Hematopoietic multipotent progenitor cell treated with erythropoietin and hydrocortisone succinate and interleukin-3 and kit ligand, for 4 days (in vitro differentiated cells): ENCODE results near the gene RAPGEF5.

Experiments
- DNase-seq: peaks from one replicate; pipeline ENCODE4 v3.0.0-alpha.2; 2015

The RAPGEF5 gene, protein sequence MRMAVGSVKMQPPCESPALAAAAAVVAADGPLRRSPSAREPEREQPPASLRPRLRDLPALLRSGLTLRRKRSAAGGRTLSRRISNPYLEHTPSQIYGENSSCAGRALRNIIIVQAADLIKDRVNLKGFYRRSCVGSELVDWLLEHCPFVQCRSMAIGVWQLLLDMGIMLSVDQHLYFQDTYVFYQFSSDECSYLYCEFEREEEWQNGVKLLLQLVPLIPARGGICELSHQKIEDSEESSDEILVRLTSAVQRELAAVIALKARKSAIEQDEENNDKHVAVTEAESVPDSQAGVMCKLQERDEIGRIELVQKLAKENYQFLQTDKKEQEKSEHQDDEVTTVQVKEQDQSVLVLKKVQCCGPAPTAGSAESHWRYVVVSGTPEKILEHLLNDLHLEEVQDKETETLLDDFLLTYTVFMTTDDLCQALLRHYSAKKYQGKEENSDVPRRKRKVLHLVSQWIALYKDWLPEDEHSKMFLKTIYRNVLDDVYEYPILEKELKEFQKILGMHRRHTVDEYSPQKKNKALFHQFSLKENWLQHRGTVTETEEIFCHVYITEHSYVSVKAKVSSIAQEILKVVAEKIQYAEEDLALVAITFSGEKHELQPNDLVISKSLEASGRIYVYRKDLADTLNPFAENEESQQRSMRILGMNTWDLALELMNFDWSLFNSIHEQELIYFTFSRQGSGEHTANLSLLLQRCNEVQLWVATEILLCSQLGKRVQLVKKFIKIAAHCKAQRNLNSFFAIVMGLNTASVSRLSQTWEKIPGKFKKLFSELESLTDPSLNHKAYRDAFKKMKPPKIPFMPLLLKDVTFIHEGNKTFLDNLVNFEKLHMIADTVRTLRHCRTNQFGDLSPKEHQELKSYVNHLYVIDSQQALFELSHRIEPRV

DNA sequence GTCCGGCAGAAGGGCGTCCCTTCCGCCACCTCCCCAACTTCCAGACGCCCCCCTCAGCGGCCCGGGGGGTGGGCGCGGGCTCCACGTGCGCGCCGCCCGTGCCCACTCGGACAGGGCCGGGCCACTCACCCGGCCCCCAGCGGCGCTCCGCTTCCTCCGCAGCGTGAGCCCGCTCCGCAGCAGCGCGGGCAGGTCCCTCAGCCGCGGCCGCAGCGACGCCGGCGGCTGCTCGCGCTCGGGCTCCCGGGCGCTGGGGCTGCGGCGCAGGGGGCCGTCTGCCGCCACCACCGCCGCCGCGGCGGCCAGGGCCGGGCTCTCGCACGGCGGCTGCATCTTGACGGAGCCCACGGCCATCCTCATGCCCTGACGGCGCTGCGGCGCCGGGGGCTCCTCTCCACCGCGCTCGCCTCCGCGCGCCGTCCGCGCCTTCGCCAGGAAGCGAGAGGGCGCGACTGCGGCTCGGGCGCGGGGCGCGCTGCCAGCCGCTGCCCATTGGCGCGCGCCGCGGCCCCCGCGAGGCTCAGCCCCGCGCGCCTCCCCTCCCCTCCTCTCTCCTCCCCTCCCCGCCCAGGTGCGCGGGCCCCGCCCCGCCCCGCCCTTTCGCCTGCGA, at the start of gene RAPGEF5:
Gene RAPGEF5 (minus strand): TSS at position 454 of the 610 bp plus-strand sequence. CDS start 94 bp downstream, at position 360.
- DNase-seq, result peak; percentile 50

DNA sequence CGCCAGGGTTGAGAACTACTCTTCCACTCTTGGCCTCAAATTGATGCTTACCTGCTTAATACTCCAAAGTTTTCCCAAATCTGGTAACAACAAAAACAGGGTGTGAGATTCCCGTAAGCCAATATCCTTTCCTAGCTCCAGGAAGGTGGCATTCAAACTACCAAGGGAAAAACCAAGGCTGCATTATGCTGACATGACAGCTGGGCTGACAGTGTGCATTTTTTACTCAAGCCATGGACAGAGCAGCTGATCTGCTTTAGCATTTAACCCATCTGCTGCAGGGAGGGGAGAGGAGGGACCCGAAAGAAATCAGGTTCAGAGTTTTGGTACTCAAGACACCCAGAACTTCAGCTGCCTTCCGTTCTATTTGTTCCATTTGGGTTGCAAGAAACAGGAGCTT, 49.8 kb upstream of the RAPGEF5 start:
- no peak for DNase-seq

GRCh38 chr7:22404421-22405023, 47.6 kb upstream of the RAPGEF5 start:
- DNase-seq, result no peak

DNA sequence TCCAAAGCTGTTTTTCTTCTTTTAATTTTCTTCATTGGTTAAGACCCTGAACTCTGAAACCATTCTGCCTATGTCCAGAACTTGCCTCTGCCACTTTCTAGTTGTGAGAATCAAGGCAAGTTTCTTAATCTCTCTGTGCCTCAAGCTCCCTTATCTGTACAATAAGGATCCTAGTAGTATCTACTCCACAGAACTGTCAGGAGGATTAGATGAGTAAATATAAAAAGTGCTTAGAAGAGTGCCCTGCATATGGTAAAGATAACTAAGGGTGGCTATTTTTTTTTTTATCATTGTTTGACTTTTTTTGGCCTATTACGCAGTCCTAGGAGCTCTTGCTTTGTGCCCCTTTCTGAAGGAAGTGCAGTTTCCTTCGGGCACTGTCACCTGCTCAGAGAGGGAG, 46.4 kb upstream of the RAPGEF5 start:
- DNase-seq, result no peak

DNA sequence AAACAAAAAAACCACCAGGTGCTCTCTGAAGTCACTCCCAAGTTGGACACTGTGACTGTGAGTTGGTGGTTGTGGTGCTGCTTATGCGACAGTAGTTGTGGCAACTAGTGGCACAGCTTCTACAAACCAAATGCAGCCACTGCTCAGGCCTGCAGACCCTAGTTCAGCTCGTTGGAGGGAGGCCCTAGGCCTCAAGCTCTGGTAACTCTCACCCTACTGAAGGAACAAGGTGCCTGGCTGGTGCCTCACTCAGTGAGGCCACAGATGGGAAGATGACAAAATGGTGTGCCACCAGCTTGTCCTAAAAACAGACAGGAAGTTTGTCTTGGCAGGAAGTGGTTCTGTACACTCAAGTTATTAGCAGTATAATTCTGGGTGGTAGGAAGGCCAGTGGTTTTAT, 45.3 kb upstream of the RAPGEF5 start:
- DNase-seq, result peak; percentile 33

DNA sequence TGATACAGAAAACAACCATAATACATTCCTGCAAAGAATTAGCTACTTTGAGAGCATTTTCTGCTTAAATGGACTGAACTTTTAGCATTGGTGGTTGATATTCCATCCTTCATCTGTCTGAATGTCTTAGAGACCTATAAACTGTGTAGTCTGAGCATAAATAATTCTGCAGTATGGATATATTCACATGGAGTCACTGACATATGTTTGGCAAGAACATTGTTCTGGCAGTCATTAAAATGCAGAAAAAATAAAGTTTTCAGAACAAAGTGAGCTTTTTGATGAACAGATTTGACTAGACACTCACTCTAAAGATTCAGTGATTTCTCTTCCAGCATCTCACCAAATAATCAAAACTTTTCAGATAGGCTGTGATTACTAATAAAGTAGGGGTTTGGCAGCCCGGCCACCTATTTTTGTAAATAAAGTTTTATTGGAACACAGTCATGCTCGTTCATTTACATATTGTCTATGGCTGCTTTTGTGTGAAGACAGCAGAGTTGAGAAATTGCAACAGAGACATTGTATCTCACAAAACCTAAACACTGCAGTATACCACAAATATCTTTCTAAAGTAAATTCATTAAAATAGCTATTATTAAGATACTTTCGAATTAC, 44.1 kb upstream of the RAPGEF5 start:
- no peak for DNase-seq

- no peak for DNase-seq
These were observed 43.3 kb upstream of the RAPGEF5 start for GRCh38 chr7:22400150-22400814.

DNA sequence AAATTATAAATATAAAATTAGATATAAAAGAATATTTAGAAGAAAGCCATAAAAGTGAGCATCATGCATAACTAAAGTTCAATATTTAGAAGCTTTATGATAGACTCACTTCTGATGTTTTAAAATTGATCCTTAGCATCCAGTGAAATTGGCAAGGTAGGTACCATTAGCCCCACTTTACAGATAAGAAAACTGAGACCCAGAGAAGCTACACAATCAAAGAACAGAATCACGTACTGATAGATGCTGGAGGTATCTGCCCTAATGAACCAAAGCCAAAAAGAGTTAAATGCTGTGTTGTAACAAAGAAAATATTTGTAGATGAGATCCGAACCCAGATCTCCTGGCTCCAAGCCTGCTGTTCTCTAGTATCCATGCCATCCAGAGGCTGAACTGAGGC, 42.6 kb upstream of the RAPGEF5 start:
- DNase-seq, result no peak

DNA sequence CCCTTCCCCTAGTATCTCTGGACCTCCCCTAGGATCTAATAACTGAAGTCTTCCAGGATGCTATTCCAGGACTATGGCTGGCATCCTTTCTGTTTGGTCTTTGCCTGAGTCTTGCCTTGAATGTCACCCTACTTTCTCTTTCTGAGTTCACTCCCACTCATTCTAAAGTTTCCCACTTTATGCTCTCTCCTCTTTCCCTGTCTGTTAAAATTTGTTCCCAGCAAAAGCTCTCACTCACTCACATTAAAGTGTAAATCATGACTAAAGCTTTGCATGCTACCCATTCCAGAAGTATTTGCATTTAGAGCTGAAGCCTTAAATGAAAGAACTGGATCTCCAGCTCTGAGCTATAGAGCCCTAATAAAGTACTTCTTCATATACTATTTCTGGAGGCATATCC, 42.1 kb upstream of the RAPGEF5 start:
- DNase-seq, result no peak

- no peak for DNase-seq
These were observed 41.0 kb upstream of the RAPGEF5 start for GRCh38 chr7:22397981-22398380.

GRCh38 chr7:22395222-22395621, 38.3 kb upstream of the RAPGEF5 start:
- DNase-seq, result no peak

DNA sequence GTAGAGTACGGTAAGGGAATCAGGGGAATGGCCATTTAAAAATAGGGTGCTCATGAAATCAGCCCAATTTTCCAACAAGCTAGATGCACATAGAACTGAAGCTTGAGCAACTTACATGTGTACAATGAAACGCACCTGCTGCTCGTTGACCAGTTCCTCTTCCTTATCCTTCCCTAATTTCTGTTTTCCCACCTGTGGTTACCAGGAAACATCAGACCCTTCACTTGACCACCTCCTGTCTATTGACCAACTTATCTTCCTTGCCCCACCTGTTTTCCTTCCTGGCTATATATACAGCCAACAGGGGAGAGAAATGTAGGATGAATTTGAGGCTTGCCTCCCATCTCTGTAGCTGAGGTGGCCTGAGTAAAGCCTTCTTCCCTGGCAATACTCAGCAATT, 37.8 kb upstream of the RAPGEF5 start:
- no peak for DNase-seq

DNA sequence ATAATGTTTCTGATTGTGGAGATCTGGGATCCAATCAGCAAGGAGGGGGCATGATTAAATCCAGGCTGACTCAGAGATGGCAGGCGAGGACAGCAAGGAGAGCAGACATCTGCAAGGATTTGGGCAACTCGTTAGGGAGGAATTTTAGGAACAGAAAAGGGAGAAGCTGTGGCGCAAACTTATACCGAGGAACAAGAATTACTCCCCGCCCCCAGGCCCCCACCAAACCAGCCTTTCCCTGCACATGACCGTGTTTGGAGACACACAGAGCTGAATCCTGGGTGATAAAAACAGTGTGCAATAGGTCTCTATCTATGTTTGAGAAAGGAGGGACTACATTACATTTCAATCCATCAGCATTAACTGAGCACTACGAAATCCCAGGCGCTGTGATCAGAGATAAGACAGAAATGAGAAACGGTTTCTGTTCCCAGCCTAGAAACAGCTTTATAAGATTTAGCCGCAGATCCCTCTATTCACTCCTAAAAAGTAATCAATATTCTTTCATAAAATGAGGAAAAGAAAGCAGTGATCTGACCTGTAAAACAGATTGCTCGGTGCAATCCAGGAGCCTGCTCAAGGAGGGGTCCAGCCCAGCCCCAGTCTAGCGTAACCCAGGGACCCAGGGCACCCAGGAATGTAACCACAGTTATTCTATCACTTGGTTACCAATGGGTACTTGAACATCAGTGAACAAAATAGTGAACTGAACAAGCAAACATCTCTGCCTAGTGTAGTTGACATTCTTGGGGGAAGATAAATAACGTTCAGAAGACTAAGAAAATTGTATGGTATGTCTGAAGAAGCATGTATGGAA, 37.2 kb upstream of the RAPGEF5 start:
- DNase-seq, result no peak

DNA sequence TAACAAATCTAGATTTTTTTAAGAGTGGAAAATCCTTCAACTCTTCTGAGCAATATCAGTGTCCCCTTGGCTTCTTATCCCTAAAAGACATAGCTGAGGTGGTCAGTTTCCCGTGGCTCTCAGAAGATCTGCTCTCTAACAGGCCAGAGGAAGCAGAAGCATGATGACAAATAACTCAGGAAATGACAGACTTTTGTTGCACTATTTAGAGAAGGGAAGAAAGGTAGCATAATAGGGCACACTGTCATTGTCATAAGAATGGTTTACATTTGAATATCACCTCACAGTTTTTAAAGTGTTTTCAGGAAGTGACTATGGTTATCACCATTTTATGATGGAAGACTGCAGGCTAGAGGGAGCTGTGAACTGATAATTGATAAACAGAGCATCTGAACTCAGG, 33.6 kb upstream of the RAPGEF5 start:
- DNase-seq, result no peak

GRCh38 chr7:22389892-22390291, 32.9 kb upstream of the RAPGEF5 start:
- no peak for DNase-seq

GRCh38 chr7:22387583-22387982, 30.6 kb upstream of the RAPGEF5 start:
- DNase-seq, result no peak

GRCh38 chr7:22386865-22387264, 29.9 kb upstream of the RAPGEF5 start:
- no peak for DNase-seq

- DNase-seq, result no peak
These were observed 29.4 kb upstream of the RAPGEF5 start for GRCh38 chr7:22386206-22386858.

GRCh38 chr7:22385326-22385725, 28.4 kb upstream of the RAPGEF5 start:
- DNase-seq, result no peak

GRCh38 chr7:22380333-22380732, 23.4 kb upstream of the RAPGEF5 start:
- DNase-seq, result no peak
